ENCODE measurements around the gene MYO1C. TPM values are rescaled to one million over a fixed set of nuclear protein-coding genes. Genes with fewer than 3 reads are reported as not detected.
"Not testable (repeated sequence)": the region's sequence is repeated elsewhere in the genome, so short reads cannot be mapped to it uniquely, and the experiment has no call there.

Gene MYO1C
- total RNA-seq, 2 donors from 2014 or later, result 10.6 to 32.2 TPM

DNA sequence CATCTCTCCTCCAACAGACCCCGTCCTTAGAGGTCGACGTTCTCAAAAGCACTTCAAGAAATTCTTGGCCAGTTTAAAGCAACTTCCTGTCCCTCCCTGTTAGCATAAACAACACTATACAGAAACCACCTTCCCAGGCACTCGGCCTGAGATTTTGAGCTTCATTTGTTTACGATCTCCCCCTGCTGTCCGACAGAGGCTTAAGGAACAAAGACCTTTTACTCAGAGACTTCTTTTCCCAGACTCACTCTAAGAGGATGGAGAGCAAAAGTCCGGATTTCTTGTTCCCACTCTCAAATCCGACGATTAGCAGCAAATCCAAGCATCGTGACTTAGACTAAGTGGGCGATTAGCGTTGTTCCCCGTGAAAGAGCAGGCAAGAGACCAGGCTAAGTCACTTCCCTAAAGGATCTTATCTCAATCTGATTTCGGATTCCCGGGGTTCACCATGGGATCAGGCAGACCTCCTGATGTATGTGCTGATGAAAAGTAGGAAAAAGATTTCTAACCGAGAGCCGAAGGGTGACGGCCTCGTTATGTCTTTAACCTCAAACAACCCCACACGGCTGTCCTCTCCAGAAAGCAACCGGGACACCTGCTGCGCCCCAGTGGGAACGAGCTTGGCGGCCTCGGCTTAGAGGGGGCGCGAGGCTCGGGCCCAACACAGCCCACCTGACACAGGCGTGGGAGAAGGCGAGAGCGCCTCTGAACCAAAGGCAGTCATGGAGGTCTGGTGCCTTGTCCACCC is 23.3 kb upstream of the MYO1C start:
- ATAC-seq (peak in 1 of 2 donors; percentile 6), DNase-seq (ENCODE audit: low spot score in 2 of 2) (peak in 1 of 2 donors; percentile 30)
- Mint-ChIP-seq H3K27ac (peak overlapping the region; percentile 84), H3K36me3 (peaks cover 0 to 6% of the 10 kb centered on the region in 2 donors), H3K9me3 (no peaks in the 10 kb centered on the region)

DNA sequence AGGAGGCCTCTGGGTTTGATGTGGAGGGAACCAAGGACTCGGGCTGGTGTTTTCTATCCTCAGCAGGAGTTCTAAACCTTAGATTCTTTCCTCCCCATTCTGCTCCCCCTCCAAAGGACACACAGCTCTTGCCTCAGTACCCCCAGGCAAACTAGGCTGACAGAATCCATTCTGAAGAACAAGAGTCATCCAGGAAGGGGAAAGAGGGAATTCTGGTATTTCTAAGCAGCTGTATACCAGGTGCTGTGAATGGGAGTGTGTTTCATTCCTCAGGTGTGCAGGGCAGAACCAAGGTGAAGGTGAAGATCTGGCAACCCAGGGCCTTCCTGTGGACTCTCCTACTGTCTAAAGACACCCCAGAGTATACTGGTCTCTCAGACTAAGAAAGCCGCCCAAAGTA is 19.9 kb upstream of the MYO1C start:
- no peak for DNase-seq (ENCODE audit: low spot score in 2 of 2)
- H3K9me3 Mint-ChIP-seq, result no peaks in the 10 kb centered on the region
- H3K27ac Mint-ChIP-seq, result no peak overlapping the region
- no peak for ATAC-seq
- H3K36me3 Mint-ChIP-seq, result peaks cover 0 to 6% of the 10 kb centered on the region in 2 donors

DNA sequence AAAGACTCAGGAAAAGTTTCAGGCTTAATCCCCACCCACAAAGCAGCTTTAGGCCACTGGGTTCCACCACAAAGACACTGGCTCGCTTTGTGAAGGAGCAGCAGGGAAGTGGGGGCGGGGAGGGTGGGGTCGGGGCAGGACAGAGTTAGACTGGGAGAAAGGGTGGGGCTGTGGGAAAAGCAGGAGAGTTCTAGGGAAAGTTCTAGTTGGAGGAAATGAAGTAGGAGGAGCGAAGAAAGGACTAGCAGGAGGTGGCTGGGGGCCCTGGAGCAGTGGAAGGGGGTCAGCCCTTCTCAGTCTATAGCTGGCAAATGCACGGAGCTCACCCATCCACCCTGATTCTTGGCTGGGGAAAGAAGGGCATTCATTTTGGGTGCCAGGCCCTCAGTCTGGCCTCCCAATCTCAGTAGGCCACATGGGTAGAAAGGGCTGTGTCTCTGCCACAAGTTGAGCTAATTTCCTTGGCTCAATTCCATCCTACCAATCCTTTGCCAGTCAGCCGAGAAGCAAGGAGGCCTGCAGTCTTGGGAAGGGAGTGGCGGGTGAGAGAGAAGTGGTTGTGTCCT is 19.4 kb upstream of the MYO1C start:
- no peak for DNase-seq (ENCODE audit: low spot score in 2 of 2)
- ATAC-seq, result no peak
- Mint-ChIP-seq H3K36me3 (peaks cover 0 to 6% of the 10 kb centered on the region in 2 donors), H3K9me3 (no peaks in the 10 kb centered on the region), H3K27ac (peak overlapping the region in 1 of 2 donors; percentile 53)

DNA sequence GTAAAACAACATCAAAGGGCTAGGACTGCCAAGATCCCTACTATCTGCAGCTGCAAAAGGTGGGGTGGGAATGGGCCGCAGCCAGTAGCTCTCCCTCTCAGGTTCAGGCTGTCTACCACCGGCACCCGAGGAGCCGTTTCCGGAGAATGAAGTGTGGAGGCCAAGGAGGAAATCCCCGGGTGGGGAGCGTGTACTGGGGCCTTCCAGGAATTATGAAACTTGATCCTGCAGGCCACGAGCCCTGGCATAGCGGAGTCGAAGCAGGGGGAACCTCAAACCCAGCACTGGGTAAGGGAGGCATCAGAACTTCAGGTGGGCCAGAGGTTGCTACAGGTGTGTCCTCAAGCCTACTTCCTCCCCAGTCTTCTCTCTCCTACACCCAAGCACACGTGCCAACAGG is 18.8 kb upstream of the MYO1C start:
- ATAC-seq, result no peak
- peaks cover 0 to 6% of the 10 kb centered on the region in 2 donors for H3K36me3 Mint-ChIP-seq
- H3K27ac Mint-ChIP-seq, result no peak overlapping the region

DNA sequence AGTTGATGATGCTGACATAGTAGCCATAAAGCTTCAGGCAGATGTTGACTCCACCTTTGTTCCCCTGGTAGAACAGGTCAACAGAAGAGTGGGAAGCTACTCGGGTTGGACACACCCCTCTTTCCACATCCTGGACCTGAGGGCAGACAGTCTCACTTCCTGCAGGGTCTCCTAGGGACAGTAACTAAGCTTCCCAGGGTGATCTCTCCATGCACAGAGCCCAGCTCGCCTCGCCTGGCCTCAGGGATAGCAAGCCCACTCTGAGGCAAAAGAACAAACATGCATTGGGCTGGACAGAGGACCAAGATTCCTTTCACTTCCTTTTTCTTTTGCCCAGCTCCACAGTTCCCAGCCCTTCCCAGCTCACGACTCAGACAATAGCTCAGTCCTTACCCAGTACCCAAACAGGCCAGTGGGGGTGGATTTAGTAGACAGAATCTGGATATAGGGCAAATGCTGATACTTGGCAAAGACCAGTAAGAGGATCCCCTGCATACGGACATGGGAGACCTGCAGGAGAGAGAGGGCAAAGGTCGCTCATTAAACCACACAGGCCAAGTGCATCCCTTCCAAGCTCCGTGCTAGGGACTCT is 16.9 kb upstream of the MYO1C start:
- Mint-ChIP-seq H3K9me3 (no peaks in the 10 kb centered on the region), H3K36me3 (no peaks in the 10 kb centered on the region), H3K27ac (no peak overlapping the region)
- no peak for ATAC-seq
- DNase-seq (ENCODE audit: low spot score in 2 of 2), result no peak

More for the DNA sequence above, 18.8 kb upstream of the MYO1C start:
- no peak for DNase-seq (ENCODE audit: low spot score in 2 of 2)
- H3K9me3 Mint-ChIP-seq, result no peaks in the 10 kb centered on the region

DNA sequence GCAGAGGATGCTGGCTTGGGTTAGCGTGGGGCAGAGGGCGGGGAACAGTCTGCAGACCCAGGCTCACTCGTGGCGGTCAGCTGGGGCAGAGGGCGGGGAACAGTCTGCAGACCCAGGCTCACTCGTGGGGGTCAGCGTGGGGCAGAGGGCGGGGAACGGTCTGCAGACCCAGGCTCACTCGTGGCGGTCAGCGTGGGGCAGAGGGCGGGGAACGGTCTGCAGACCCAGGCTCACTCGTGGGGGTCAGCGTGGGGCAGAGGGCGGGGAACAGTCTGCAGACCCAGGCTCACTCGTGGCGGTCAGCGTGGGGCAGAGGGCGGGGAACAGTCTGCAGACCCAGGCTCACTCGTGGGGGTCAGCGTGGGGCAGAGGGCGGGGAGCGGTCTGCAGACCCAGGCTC is 16.2 kb upstream of the MYO1C start:
- not testable (repeated sequence) for H3K27ac Mint-ChIP-seq; ATAC-seq; H3K9me3 Mint-ChIP-seq; H3K36me3 Mint-ChIP-seq; DNase-seq (ENCODE audit: low spot score in 2 of 2)

DNA sequence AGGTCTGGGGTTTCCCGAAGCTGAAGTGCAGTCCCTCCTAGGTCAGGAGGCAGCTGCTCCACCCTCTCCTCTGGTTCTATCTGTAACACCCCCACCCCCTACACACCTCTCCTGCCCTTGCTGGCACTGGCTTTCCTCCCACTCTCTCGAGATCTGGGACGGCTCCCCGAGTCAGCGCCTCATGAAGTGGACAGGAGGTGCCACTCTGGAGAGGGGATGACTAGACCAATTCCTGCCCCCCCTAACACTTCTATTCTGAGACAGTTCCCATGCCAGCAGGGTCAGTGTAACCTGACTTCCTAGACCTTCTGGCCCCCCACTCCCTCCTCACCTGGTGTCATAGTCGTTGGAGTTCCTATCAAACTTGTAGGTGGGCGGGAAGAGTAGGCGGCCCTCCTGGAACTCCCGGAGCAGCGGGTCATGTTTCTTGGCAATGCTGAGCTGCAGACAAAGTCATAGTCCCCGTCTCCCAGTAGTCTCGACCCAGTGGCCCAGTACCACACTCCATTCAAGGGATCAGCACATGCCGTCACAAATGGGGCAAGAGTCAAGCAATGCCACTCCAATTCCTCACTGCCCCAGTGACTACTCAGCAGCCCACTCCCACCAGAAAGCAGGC is 14.3 kb upstream of the MYO1C start:
- H3K9me3 Mint-ChIP-seq, result no peaks in the 10 kb centered on the region
- ATAC-seq, result no peak
- no peaks in the 10 kb centered on the region for H3K36me3 Mint-ChIP-seq
- no peak for DNase-seq (ENCODE audit: low spot score in 2 of 2)
- no peak overlapping the region for H3K27ac Mint-ChIP-seq

DNA sequence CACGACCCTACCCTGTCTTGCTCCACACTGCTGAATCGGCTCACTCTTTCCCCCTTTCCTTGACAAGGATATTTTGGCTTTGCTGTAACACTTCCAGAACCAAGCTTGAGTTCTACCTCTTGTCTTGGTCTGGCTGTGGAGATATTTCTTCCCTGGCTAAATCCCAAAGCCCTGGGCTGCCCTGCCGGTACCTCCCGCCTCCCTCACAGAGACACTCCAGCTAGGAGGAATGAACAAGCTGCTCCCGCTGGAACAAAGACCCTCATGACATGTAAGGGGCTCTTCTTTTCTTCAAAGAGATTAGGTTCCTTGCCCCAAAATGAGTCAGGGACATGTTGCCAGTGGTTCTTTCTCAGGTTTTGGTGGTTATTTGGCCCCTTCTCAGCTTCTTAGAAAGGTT is 13.1 kb upstream of the MYO1C start:
- H3K9me3 Mint-ChIP-seq, result no peaks in the 10 kb centered on the region
- DNase-seq (ENCODE audit: low spot score in 2 of 2), result no peak
- ATAC-seq, result no peak
- H3K36me3 Mint-ChIP-seq, result no peaks in the 10 kb centered on the region
- H3K27ac Mint-ChIP-seq, result peak overlapping the region; percentile 8 to 24

DNA sequence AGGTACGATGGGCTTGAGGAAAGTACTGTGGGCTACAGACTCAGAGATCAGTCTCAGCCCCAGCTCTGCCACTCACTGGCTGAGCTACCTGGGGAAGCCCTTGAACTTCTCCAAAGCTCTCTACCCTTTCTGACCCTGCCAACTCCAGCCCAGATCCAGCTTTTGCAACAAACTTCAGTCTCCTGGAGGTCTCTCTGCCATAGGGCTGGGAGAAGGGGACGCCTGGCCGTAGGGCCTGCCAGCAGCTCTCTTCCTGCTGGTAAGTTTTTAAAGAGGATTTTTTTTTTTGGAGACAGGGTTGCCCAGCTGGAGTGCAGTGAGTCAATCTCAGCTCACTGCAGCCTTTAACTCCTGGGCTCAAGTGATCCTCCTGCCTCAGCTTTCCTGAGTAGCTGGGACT is 12.4 kb upstream of the MYO1C start:
- ATAC-seq (no peak), DNase-seq (ENCODE audit: low spot score in 2 of 2) (no peak)
- H3K9me3 Mint-ChIP-seq, result no peaks in the 10 kb centered on the region
- H3K36me3 Mint-ChIP-seq, result no peaks in the 10 kb centered on the region
- peak overlapping the region in 1 of 2 donors; percentile 8 for H3K27ac Mint-ChIP-seq

DNA sequence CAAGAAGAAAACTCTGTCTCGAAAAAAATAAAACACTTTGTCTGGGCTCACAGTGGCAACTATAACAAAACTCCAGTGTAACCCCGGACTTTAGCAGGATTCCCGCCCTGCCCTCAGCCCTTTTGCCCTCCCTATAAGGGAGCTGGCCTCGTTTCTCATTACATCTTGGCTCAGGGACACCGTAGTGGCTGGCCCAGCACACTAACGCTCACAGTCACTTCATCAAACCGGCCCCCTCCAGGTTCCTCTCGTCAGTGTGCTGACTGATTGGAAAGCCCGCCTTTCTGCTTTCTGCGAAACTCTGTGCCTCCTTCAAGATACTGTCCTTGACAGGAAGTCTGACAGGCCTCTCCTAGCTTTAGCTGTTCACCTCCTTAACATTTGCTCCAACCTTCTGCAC is 11.2 kb upstream of the MYO1C start:
- Mint-ChIP-seq H3K27ac (peak overlapping the region in 1 of 2 donors; percentile 5), H3K9me3 (no peaks in the 10 kb centered on the region), H3K36me3 (no peaks in the 10 kb centered on the region)
- DNase-seq (ENCODE audit: low spot score in 2 of 2) (no peak), ATAC-seq (no peak)

DNA sequence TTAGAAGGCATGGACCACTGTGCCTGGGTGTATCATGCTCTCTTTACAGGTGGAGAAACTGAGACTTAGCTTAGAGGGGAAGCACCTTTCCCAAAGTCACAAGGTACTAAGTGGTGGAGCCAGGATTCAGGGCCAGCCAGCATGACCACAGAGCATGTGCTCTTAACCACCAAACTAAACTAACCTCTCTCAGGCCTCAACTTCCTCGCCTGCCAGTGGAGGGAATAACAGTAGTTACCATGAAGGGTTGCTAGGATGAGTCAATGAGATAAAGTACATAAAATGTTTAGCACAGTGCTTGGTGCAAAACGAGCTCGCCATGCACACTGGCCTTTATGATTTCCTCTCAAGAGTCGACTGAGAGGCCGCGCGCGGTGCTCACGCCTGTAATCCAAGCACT is 6.4 kb upstream of the MYO1C start:
- Mint-ChIP-seq H3K36me3 (no peaks in the 10 kb centered on the region), H3K27ac (no peak overlapping the region), H3K9me3 (no peaks in the 10 kb centered on the region)
- DNase-seq (ENCODE audit: low spot score in 2 of 2), result no peak
- ATAC-seq, result peak; percentile 28 to 72

DNA sequence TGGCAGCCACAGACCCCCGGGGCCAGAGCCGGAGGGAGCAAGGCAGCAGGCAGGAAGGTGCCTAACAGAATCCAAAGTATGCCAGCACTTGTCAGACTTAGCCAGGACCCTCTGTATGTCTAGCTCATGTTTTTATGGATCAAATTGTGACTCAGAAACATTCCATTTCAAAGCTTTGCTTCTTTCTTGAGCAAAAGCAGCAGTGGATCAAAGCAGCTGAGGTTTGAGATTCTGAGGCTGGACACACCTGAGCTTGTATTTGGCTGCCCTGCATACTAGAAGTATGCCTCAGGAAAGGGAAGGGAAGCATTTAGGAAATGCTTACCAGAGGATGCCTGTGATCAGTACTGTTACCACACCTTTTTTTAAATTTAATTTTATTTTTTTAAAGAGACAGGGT is 5.7 kb upstream of the MYO1C start:
- DNase-seq (ENCODE audit: low spot score in 2 of 2) (no peak), ATAC-seq (no peak)
- no peaks in the 10 kb centered on the region for H3K9me3 Mint-ChIP-seq
- no peak overlapping the region for H3K27ac Mint-ChIP-seq
- H3K36me3 Mint-ChIP-seq, result no peaks in the 10 kb centered on the region

DNA sequence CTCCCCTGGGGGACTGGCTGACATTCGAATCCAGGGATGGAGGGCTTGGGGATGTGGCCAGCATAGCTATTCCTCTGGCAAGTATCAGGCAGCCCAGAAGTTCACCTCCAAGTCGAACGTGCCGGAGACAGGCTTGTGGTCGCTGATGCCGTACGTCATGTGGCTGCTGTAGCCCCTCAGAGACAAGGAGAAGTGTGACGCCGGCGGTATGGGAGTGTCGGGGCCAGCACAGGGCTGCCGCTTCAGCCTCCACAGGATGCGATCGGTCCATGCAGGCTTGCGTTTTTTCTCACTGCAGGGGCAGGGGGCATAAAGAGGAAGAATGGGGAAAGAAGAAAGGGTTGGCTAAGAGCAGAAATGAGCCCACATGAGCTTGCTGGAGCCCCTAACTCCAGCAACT is 5.3 kb upstream of the MYO1C start:
- H3K27ac Mint-ChIP-seq, result peak overlapping the region in 1 of 2 donors; percentile 65
- no peak for DNase-seq (ENCODE audit: low spot score in 2 of 2)
- ATAC-seq, result no peak
- H3K36me3 Mint-ChIP-seq, result no peaks in the 10 kb centered on the region
- H3K9me3 Mint-ChIP-seq, result no peaks in the 10 kb centered on the region

DNA sequence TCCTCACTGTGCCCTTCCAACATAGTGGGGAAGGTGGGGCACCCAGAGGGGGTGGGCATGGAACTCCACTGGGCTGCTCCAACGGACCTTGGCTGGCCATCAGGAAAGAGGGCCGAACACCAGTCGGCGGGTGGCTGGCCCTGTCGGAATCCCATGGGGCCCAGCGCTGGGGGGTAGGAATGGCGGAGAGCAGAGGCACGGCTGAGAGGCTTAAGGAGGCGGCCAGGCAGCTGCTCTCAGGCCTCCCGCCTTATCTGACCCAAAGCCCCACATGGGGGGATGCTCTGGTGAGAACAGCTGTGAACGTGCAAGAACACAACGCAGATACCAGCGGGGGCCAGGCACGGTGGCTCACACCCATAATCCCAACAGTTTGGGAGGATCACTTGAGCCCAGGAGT is 4.4 kb upstream of the MYO1C start:
- no peak for ATAC-seq
- no peaks in the 10 kb centered on the region for H3K9me3 Mint-ChIP-seq
- no peaks in the 10 kb centered on the region for H3K36me3 Mint-ChIP-seq
- no peak overlapping the region for H3K27ac Mint-ChIP-seq
- DNase-seq (ENCODE audit: low spot score in 2 of 2), result no peak

DNA sequence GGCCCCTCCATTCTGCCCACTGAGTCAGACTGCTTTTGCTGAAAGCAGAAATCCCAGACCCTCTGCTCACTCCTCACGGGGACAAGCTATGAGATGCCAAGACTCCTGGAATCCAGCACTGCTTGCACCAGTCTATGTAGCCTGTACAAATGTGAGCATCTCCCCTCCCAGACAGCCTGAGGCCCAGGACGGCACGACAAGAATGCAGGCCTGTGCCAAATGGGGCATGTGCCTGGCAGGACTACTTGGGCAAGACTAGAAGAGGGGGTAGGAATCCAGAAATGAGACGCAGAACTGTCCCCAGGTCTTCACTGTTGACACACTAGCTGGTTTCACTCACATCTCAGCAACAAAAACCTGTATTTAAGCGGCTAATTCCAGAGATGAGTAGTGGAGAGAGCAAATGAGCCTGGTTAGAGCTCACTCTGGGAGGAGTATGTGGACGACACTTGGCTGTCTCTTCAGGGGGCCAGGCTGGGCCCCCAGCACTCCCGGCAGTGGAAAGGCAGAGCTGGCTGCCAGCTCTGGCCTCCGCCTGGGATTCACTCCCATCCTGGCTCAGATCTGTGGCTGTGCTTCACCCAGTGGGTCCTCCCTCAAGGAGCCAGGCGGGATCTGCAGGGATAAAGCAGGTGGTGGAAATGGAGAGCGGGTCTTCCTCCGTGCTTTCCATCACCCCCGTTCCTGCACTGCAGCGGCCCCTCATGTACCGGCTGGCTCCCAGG is 2.9 kb upstream of the MYO1C start:
- DNase-seq (ENCODE audit: low spot score in 2 of 2) (no peak), ATAC-seq (no peak)
- Mint-ChIP-seq H3K36me3 (no peaks in the 10 kb centered on the region), H3K9me3 (no peaks in the 10 kb centered on the region), H3K27ac (no peak overlapping the region)

DNA sequence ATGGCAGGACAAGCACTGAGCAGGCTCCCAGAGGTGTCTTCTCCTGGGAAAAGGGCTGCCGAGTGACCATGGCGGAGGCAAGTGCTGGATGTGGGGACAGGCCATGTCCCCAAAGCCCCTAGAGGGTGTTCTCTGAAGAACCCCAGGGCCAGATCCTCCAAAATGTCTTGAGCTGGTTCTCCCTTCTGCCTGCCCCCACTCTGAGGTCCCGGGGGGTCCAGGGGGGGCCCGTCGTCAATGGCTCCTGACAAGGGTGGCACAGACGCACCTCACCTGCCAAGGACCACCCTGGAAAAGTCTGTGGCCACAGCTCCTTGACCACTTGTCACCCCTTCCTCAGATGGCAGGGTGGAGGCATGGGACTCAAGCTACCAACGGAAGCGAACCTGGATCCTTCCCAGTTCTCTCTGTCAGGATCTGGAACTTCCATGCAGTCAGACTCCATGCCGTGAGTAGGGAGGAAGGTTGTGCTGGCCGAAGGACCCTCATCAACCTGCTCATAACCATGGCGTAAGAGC is 2.3 kb upstream of the MYO1C start:
- no peak overlapping the region for H3K27ac Mint-ChIP-seq
- DNase-seq (ENCODE audit: low spot score in 2 of 2) (no peak), ATAC-seq (no peak)
- no peaks in the 10 kb centered on the region for H3K9me3 Mint-ChIP-seq
- H3K36me3 Mint-ChIP-seq, result no peaks in the 10 kb centered on the region

DNA sequence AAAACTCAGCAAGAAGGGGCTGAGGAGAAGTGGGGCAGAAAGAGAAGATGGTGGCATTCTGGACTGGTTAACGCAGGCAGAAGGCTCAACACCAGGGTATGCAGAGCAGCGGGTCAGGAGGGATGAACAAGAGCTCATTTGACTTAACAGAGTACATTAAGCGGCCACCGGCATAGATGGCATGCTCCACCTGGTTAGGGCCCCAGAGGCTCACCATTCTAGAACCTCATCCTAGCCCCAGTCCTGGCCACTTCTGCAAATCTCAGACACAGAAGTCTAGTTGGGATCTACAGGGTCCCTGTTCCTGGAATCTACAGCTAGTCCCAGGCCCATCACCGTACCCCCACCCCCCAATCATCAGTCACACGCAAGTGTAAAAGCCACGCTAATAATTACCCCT is 1.7 kb upstream of the MYO1C start:
- no peak for ATAC-seq
- Mint-ChIP-seq H3K9me3 (no peaks in the 10 kb centered on the region), H3K36me3 (no peaks in the 10 kb centered on the region), H3K27ac (no peak overlapping the region)
- DNase-seq (ENCODE audit: low spot score in 2 of 2), result no peak

All from activated naive CD4-positive, alpha-beta T cell treated with anti-CD3 and anti-CD28 coated beads, Interleukin-2, amount 50 U/mL, for 72 hours (primary cell).